GM12878 (cell line): ENCODE data around the gene OR7G2. TPM values are rescaled to one million over a fixed set of nuclear protein-coding genes. Genes with fewer than 3 reads are reported as not detected.

Source experiments
- ATAC-seq: fragments of 200-7000 bp; cut with Tn5 transposase; 3 replicates; pipeline ENCODE4 v1.9.1; 2020; ENCODE audit warnings: mild to moderate bottlenecking, moderate library complexity
- BruUV-seq: library from RNA; stranded (reverse); fragments of 400-500 nt; replicated peaks from 2 replicates; lab custom pipeline; 2021; lab: Mats Ljungman, UMichigan
- CTCF ChIA-PET: fragments of 300-600 bp; sonication (Branson Sonifier 250); formaldehyde crosslinking; extraction: SDS; loops from one replicate; lab custom pipeline; 2021; ENCODE audit warnings: inconsistent platforms; lab: Yijun Ruan, JAX
- POLR2A ChIA-PET: fragments of 350-600 bp; formaldehyde crosslinking; extraction: SDS; loops from one replicate; lab custom pipeline; 2021; ENCODE audit warnings: inconsistent platforms; lab: Charles Lee
- RAD21 ChIA-PET: fragments of 300-600 bp; sonication (Branson Sonifier 250); formaldehyde crosslinking; loops from one replicate; lab custom pipeline; 2023; ENCODE audit warnings: antibody characterized with exemption; ENCODE audit not compliant: unreplicated experiment; lab: Charles Lee
- SMC1A ChIA-PET: fragments of 300-600 bp; sonication (Branson Sonifier 250); formaldehyde crosslinking; loops from one replicate; lab custom pipeline; 2023; ENCODE audit not compliant: unreplicated experiment, uncharacterized antibody; lab: Charles Lee
- DNase-seq: peaks from one replicate; pipeline ENCODE4 v3.0.0-alpha.2; 2011; ENCODE audit warnings: low read depth, low spot score
- FAIRE-seq: peaks from 3 replicates; lab custom pipeline; 2011; peaks lifted over from hg19 to GRCh38; lab: Jason Lieb, UNC
- H2AFZ ChIP-seq: 2 replicates; pipeline ENCODE4 v1.6.0; 2011; ENCODE audit warnings: low read depth, low read length, control low read depth; ENCODE audit not compliant: control insufficient read depth
- H3K27ac ChIP-seq: 2 replicates; pipeline ENCODE4 v1.5.1; 2011; ENCODE audit warnings: control low read depth; ENCODE audit not compliant: control insufficient read depth, insufficient read depth
- H3K27me3 ChIP-seq, 2 experiments: replicated peaks in 1 of 2; 2 replicates each; pipeline versions ENCODE4 v1.6.0 to v1.6.1; 2011; ENCODE audit warnings: low read length in 1 of 2; ENCODE audit not compliant: control insufficient read depth in 2 of 2, insufficient read depth in 2 of 2
- H3K36me3 ChIP-seq, 2 experiments: 2 replicates each; pipeline ENCODE4 v1.5.1; 2011; ENCODE audit warnings: low read length in 1 of 2; ENCODE audit not compliant: control insufficient read depth in 2 of 2, insufficient read depth in 2 of 2
- H3K4me1 ChIP-seq: 2 replicates; pipeline ENCODE4 v1.6.1; 2011; ENCODE audit warnings: mild to moderate bottlenecking, low read length, moderate library complexity, mixed read lengths; ENCODE audit not compliant: control insufficient read depth, insufficient read depth
- H3K4me2 ChIP-seq: 2 replicates; pipeline ENCODE4 v1.6.0; 2011; ENCODE audit warnings: control low read depth; ENCODE audit not compliant: control insufficient read depth, insufficient read depth
- H3K4me3 ChIP-seq: fragments of 200-600 bp; sonication (generic); 2 replicates; pipeline ENCODE4 v1.5.1; 2016
- H3K79me2 ChIP-seq: 2 replicates; pipeline ENCODE4 v1.6.0; 2011; ENCODE audit warnings: low read length; ENCODE audit not compliant: control insufficient read depth, insufficient read depth
- H3K9ac ChIP-seq: 2 replicates; pipeline ENCODE4 v1.8.0; 2011; ENCODE audit warnings: low read length, control low read depth, mixed read lengths; ENCODE audit not compliant: control insufficient read depth, insufficient read depth
- H3K9me3 ChIP-seq: replicated peaks from 3 replicates; pipeline ENCODE4 v1.5.1; 2011; ENCODE audit warnings: mild to moderate bottlenecking, low read length; ENCODE audit not compliant: control insufficient read depth, insufficient read depth
- H4K20me1 ChIP-seq: 2 replicates; pipeline ENCODE4 v1.6.0; 2011; ENCODE audit not compliant: control insufficient read depth, insufficient read depth
- CHD2 ChIP-seq: IDR thresholded peaks from 2 replicates; pipeline ENCODE4 v1.6.1; 2011; ENCODE audit warnings: low read depth, low read length, improper control_type of control experiment, borderline replicate concordance
- ELK1 ChIP-seq: IDR thresholded peaks from 2 replicates; pipeline ENCODE4 v1.6.1; 2012; ENCODE audit warnings: low read depth, low read length, improper control_type of control experiment
- HDGF ChIP-seq: fragments of 450-650 bp; IDR thresholded peaks from 2 replicates; pipeline ENCODE4 v1.6.1; 2016; ENCODE audit warnings: antibody characterized with exemption
- HSF1 ChIP-seq: fragments of 150-350 bp; IDR thresholded peaks from 2 replicates; pipeline ENCODE4 v1.6.1; 2014; ENCODE audit warnings: mild to moderate bottlenecking, low read depth, low read length
- JUND ChIP-seq: IDR thresholded peaks from 2 replicates; pipeline ENCODE4 v1.6.1; 2012; ENCODE audit warnings: low read depth, mild to moderate bottlenecking, low read length, improper control_type of control experiment, moderate library complexity
- KLF5 ChIP-seq: fragments of 450-650 bp; IDR thresholded peaks from 2 replicates; pipeline ENCODE4 v1.6.1; 2014; ENCODE audit warnings: mild to moderate bottlenecking; ENCODE audit not compliant: partially characterized antibody
- MYB ChIP-seq: fragments of 150-350 bp; IDR thresholded peaks from 2 replicates; pipeline ENCODE4 v1.6.1; 2014; ENCODE audit warnings: mild to moderate bottlenecking, low read depth, low read length, borderline replicate concordance
- NFXL1 ChIP-seq: fragments of 450-650 bp; IDR thresholded peaks from 2 replicates; pipeline ENCODE4 v1.6.1; 2017; ENCODE audit warnings: antibody characterized with exemption, mild to moderate bottlenecking, borderline replicate concordance
- POLR2A ChIP-seq: IDR thresholded peaks from 2 replicates; pipeline ENCODE4 v1.6.1; 2011; ENCODE audit warnings: low read depth, mild to moderate bottlenecking, low read length
- RAD21 ChIP-seq: IDR thresholded peaks from 2 replicates; pipeline ENCODE4 v1.6.1; 2011; ENCODE audit warnings: mild to moderate bottlenecking, low read depth, low read length, moderate library complexity; ENCODE audit not compliant: insufficient read depth
- TARDBP ChIP-seq: IDR thresholded peaks from 2 replicates; pipeline ENCODE4 v1.6.1; 2016; ENCODE audit warnings: borderline replicate concordance
- WRNIP1 ChIP-seq: IDR thresholded peaks from 2 replicates; pipeline ENCODE4 v1.6.1; 2011; ENCODE audit warnings: low read depth, low read length, improper control_type of control experiment, borderline replicate concordance
- YY1 ChIP-seq: IDR thresholded peaks from 2 replicates; pipeline ENCODE4 v1.6.1; 2011; ENCODE audit warnings: low read depth, mild to moderate bottlenecking, low read length
- WGBS: methylation state at CpG from one replicate; pipeline ENCODE4 v1.1.6; 2016; ENCODE audit warnings: low lambda C conversion rate; ENCODE audit not compliant: insufficient replicate concordance, insufficient coverage; ENCODE audit errors: missing lambda C conversion rate; 5-methylcytosine and 5-hydroxymethylcytosine counted together
- in situ Hi-C: fragments of 300-500 bp; cut with MboI; formaldehyde crosslinking; loops from 9 replicates; pipeline ENCODE4 v1.14.3; 2018; ENCODE audit warnings: mixed read lengths
- intact Hi-C: fragments of 100-400 bp; cut with micrococcal nuclease; formaldehyde crosslinking; loops from one replicate; pipeline ENCODE4 v1.14.2; 2022; ENCODE audit not compliant: unreplicated experiment
- polyA plus RNA-seq, 11 experiments: library from polyadenylated mRNA; depleted of rRNA in 4 of 11; unstranded in 6 of 11; stranded (reverse) in 5 of 11; fragments of >200 nt; fragmentation: Nextera tagmentation in 4 of 11; fragmentation: Illumina TruSeq in 1 of 11; extraction: Ambion mirVana in 4 of 11; extraction: Trizol in 1 of 11; gene quantifications; 1 replicate in 1 of 11; 2 replicates in 10 of 11; pipeline versions ENCODE4 v1.2.1 to v1.2.3, GENCODE V29; 2011 to 2016; ENCODE audit warnings: inconsistent platforms in 2 of 11, missing spikeins in 2 of 11, low read depth in 1 of 11
- total RNA-seq, 4 experiments: library from RNA; depleted of rRNA in 3 of 4; stranded (reverse); fragments of >200 nt in 3 of 4; fragmentation: Illumina TruSeq in 1 of 4; extraction: Trizol in 1 of 4; gene quantifications; 2 replicates each; pipeline versions ENCODE4 v1.2.1 to v1.2.3, GENCODE V29; 2013 to 2021
- TF ChIP-seq, protein P1 (sequence below): fragments of 150-350 bp; IDR thresholded peaks from 2 replicates; pipeline ENCODE4 v1.6.1; 2016; ENCODE audit warnings: low read depth, low read length

OR7G2 gene
- total and polyA plus RNA-seq, 10 of the 15 experiments (the other 5 are each of a cell fraction or from before 2014, with no cell fraction given) = not detected

GRCh38 chr19:9151367-9151766 is 44.1 kb upstream of the OR7G2 start:
- ChIA-PET RAD21 (no interaction called here), POLR2A (no interaction called here), SMC1A (no interaction called here), CTCF (no interaction called here)
- Histone ChIP-seq H3K9ac (no peak overlapping the region), H3K27me3 (no peaks in the 10 kb centered on the region), H3K27ac (no peak overlapping the region), H3K4me2 (no peak overlapping the region), H2AFZ (no peak overlapping the region), H3K79me2 (peaks cover 29% of the 10 kb centered on the region), H3K36me3 (peaks cover 17 to 35% of the 10 kb centered on the region in 2 experiments), H3K9me3 (peaks cover 48% of the 10 kb centered on the region), H3K4me3 (no peak overlapping the region), H4K20me1 (no peaks in the 10 kb centered on the region; the same call in 1 of the 2 replicates), H3K4me1 (no peaks in the 10 kb centered on the region)
- BruUV-seq = no TSS peak
- no peak for ATAC-seq
- TF ChIP-seq MYB (no peak), NFXL1 (no peak), RAD21 (no peak), JUND (no peak), CHD2 (no peak), ELK1 (no peak), KLF5 (no peak)
- DNase-seq = no peak
- FAIRE-seq = no peak
- 84% methylated on average over 5 of the region's 5 CpGs for WGBS
- in situ Hi-C loops (no loop called here), intact Hi-C loops (no loop called here)

DNA sequence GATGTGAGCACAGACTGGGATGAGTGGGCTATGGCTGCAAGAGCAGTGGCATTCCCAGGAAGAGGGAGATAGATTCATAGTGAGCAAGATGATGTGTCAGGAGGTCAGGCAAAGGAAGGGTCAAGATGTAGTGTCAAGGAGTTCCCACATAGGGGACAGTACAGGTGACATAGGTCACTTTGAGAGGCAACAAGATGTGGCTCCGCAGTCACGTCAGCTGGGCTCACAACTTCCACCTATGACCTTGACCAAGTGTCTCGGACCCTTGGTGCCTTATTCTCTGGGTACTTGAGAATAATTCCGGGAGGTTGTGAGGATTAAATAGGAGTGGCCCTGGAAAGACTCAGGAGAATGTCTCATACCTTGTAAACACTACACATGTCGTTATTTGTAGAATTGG is 43.4 kb upstream of the OR7G2 start:
- no peak for FAIRE-seq
- in situ Hi-C loops (no loop called here), intact Hi-C loops (no loop called here)
- 95% methylated on average over 5 of the region's 5 CpGs for WGBS
- Histone ChIP-seq H4K20me1 (no peaks in the 10 kb centered on the region; the same call in 1 of the 2 replicates), H3K4me3 (no peak overlapping the region), H3K9me3 (peaks cover 44% of the 10 kb centered on the region), H3K79me2 (peaks cover 32% of the 10 kb centered on the region), H3K27me3 (no peaks in the 10 kb centered on the region), H3K36me3 (peaks cover 12 to 28% of the 10 kb centered on the region in 2 experiments), H3K9ac (no peak overlapping the region), H3K4me2 (no peak overlapping the region), H3K27ac (no peak overlapping the region), H2AFZ (no peak overlapping the region), H3K4me1 (no peaks in the 10 kb centered on the region)
- ChIA-PET POLR2A (no interaction called here), SMC1A (no interaction called here), RAD21 (no interaction called here), CTCF (no interaction called here)
- no peak for DNase-seq
- no peak for ATAC-seq
- no TSS peak for BruUV-seq
- TF ChIP-seq HDGF = no peak
- no peak for TF ChIP-seq YY1
- TF ChIP-seq TARDBP = no peak
- TF ChIP-seq HSF1 = no peak
- TF ChIP-seq WRNIP1 = no peak
- TF ChIP-seq, protein P1, sequence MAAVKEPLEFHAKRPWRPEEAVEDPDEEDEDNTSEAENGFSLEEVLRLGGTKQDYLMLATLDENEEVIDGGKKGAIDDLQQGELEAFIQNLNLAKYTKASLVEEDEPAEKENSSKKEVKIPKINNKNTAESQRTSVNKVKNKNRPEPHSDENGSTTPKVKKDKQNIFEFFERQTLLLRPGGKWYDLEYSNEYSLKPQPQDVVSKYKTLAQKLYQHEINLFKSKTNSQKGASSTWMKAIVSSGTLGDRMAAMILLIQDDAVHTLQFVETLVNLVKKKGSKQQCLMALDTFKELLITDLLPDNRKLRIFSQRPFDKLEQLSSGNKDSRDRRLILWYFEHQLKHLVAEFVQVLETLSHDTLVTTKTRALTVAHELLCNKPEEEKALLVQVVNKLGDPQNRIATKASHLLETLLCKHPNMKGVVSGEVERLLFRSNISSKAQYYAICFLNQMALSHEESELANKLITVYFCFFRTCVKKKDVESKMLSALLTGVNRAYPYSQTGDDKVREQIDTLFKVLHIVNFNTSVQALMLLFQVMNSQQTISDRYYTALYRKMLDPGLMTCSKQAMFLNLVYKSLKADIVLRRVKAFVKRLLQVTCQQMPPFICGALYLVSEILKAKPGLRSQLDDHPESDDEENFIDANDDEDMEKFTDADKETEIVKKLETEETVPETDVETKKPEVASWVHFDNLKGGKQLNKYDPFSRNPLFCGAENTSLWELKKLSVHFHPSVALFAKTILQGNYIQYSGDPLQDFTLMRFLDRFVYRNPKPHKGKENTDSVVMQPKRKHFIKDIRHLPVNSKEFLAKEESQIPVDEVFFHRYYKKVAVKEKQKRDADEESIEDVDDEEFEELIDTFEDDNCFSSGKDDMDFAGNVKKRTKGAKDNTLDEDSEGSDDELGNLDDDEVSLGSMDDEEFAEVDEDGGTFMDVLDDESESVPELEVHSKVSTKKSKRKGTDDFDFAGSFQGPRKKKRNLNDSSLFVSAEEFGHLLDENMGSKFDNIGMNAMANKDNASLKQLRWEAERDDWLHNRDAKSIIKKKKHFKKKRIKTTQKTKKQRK = no peak
- TF ChIP-seq POLR2A = no peak
